GM21825 (cell line): Measurements from ENCODE around the gene KAT5.
"Not testable (repeated sequence)": the region's sequence is repeated elsewhere in the genome, so short reads cannot be mapped to it uniquely, and the experiment has no call there.

Experiments
- ATAC-seq: cut with Tn5 transposase; IDR thresholded peaks from one replicate; pipeline ENCODE4 v1.9.1; 2021; ENCODE audit warnings: mild to moderate bottlenecking, moderate library complexity; ENCODE audit not compliant: unreplicated experiment

Gene KAT5

DNA sequence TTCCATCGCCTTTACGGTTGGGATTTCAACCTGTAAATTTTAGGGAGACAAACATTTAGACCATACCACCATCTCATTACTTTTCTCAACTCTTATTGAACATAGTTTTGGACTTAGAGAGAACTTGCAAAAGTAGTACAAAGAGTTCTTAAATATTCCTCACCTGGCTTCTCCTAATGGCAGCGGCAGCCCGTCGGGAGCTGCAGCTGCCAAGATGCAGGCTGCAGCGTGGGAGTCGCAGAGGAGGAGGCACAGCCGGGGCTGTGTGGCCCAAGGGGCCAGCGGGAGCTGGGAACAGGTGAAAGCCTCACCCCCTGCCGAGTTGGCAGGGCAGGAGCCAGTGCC is 31.6 kb downstream of the KAT5 start:
- no peak for ATAC-seq

DNA sequence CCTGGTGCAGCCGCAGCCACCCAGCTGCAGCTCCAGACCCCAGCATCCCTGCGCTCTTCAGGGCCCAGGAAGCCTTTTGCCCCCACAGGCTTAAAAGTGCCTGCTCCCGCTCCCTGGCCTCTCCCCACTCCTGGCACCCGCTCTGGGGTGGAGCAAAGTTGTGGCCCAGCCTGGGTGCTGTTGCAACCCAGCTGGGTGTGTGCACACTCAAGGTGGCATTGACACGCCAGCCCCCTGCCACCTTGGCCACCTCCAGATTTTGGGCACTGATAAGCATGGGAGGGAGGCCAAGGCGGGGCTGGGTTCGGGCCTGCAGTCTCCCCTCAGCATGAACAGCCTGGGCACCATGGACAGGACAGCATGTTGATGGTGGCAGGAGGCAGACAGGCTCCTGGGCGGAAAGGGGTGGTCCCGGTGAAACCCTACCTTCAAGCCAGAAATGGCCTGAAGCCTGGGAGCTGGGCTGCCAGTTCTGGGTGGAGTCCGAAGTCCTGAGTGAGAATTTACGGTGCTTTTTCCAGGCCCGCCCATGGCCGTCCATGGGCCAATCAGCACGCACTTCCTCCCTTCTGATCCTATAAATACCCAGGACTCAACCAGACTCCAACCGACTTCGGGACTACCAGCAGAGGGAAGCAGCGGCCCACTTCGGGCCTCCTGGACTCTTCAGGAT is 32.1 kb downstream of the KAT5 start:
- ATAC-seq = no peak

DNA sequence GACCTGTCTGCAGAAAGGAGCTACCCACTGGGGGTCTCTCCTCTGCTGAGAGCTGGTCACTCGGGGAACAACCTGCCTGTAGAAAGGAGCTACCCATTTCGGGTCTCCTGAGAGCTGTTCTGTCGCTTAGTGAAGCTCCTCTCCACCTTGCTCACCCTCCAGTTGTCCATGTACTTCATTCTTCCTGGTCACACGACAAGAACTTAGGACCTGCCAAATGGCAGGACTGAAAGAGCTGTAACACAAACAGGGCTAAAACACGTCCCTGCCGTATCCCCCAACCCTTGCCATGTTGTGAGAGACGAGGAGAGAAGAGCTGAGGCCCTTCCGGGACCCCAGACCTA is 32.6 kb downstream of the KAT5 start:
- ATAC-seq = no peak

DNA sequence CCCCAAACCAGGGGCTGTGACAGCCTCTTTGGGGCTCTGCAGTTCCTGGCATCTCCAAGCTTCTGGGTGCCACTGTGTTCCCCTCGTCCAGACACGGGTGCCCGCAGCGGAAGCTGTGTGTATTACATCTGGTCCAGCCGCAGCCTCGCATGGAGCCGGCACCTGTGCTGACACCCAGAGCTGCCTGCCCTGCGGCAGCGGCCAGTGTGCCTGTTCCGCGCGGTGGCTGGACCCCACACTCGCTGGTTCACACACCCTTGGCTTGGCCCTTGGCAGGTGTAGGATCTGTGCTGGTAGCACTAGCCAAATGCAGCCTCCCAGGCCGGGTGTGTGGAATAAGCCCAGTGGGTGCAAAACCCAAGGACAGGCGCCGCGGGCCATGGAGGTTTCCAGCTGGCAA is 33.0 kb downstream of the KAT5 start:
- ATAC-seq = no peak

DNA sequence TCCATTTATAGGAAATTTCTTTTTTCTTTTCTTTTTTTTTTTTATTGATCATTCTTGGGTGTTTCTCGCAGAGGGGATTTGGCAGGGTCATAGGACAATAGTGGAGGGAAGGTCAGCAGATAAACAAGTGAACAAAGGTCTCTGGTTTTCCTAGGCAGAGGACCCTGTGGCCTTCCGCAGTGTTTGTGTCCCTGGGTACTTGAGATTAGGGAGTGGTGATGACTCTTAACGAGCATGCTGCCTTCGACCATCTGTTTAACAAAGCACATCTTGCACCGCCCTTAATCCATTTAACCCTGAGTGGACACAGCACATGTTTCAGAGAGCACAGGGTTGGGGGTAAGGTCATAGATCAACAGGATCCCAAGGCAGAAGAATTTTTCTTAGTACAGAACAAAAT is 50.1 kb downstream of the KAT5 start:
- ATAC-seq = not testable (repeated sequence)

DNA sequence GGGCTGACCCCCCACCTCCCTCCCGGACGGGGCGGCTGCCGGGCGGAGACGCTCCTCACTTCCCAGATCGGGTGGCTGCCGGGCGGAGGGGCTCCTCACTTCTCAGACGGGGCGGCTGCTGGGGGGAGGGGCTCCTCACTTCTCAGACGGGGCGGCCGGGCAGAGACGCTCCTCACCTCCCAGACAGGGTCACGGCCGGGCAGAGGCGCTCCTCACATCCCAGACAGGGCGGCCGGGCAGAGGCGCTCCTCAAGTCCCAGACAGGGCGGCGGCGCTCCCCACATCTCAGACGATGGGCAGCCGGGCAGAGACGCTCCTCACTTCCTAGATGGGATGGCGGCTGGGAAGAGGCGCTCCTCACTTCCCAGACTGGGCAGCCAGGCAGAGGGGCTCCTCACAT is 50.8 kb downstream of the KAT5 start:
- not testable (repeated sequence) for ATAC-seq

DNA sequence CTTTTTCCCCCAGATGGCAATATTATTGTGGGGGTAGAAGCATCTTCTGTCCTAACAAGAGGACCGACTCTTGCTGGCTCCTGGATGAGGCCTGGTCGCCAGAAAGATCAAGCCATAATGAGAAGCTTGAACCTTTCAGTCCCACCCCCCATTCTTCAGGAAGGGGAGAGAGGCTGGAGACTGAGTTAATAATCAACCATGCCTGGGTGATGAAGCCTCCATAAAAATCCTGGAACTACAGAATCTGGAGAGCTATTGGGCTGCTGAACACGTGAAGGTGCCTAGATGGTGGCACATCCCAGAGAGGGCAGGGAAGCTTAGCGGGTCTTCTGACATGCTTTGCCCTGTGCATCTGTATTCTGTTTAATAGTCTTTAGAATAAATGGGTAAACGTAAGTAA is 52.4 kb downstream of the KAT5 start:
- no peak for ATAC-seq

DNA sequence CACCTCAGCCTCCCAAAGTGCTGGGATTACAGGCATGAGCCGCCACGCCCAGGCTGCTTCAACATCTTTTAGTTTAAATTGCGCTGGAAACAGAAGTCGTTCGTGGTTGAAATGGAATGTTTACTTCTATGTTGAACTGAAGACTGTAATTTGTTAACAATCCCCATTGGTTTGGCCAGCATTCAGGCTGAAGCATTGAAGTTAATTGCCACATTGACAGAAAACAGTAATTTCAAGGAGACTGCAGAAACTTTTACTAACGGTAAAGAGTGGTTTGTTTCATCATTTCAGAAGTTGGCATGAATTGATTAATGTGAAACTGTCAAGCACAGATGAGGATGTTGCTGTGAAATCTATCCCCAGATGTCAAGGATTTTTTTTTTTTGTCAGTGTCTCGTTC is 54.5 kb downstream of the KAT5 start:
- no peak for ATAC-seq

DNA sequence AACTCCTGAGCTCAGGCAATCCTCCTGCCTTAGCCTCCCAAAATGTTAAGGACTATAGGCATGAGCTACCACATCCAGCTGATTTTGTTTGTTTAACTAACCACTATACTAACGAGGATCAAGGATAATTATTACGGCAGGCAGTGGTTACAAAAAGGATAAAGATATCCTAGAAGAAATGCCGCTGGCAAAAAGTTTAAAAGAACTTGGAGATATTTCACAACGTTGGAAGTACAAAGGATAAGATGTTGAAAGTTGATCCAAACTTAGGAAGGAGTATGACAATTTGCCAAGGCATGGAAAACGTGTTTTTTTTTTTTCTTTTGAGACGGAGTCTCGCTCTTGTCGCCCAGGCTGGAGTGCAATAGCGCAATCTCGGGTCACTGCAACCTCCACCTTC is 55.4 kb downstream of the KAT5 start:
- no peak for ATAC-seq

DNA sequence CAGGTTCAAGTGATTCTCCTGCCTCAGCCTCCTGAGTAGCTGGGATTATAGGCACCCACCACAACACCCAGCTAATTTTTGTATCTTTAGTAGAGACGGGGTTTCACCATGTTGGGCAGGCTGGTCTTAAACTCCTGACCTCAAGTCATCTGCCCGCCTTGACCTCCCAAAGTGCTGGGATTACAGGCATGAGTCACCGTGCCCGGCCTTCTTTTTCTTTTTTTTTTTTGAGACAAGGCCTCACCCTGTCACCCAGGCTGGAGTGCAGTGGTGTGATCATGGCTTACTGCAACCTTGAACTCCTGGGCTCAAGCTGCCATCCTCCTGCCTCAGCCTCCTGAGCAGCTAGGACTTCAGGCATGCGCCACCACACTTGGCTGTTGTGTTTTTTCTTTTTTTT is 55.8 kb downstream of the KAT5 start:
- ATAC-seq = not testable (repeated sequence)
